OCI-LY7 (cell line): ENCODE results near the gene NCOA3.

Source experiments
- CTCF ChIP-seq: fragments of 200-600 bp; sonication (generic); conservative IDR thresholded peaks from 2 replicates; pipeline ENCODE4 v1.5.1; 2014; ENCODE audit warnings: mild to moderate bottlenecking, antibody characterized with exemption, low read length, moderate library complexity, mixed read lengths
- EZH2phosphoT487 ChIP-seq: fragments of 200-600 bp; sonication (generic); IDR thresholded peaks from 2 replicates; pipeline ENCODE4 v1.6.1; 2018; ENCODE audit warnings: low read depth, borderline replicate concordance, mild to moderate bottlenecking, mixed run types, antibody characterized with exemption, low read length, moderate library complexity, mixed read lengths

- TF ChIP-seq CTCF: no peak
- no peak for TF ChIP-seq EZH2phosphoT487
Measured at GRCh38 chr20:47493175-47493962, 8.3 kb upstream of the NCOA3 start.
